T-cell (primary cell): ENCODE data around the gene GHRHR. TPM values are rescaled to one million over a fixed set of nuclear protein-coding genes. Genes with fewer than 3 reads are reported as not detected.

Experiments
- ATAC-seq, 4 experiments: fragments of 200-7000 bp in 3 of 4; fragments of 150-1000 bp in 1 of 4; cut with Tn5 transposase; replicated peaks in 1 of 4; 1 replicate in 3 of 4; 2 replicates in 1 of 4; pipeline ENCODE4 v1.10.0; 2021; ENCODE audit warnings: moderate library complexity in 3 of 4, mild to moderate bottlenecking in 2 of 4, moderate number of reproducible peaks in 1 of 4
- CTCF ChIA-PET, 2 donors: fragments of 300-600 bp; sonication (Branson Sonifier 250); formaldehyde crosslinking; loops; one replicate each; lab custom pipeline; 2022; ENCODE audit warnings: antibody characterized with exemption in 2 of 2; lab: Charles Lee
- POLR2A ChIA-PET, 2 donors: fragments of 300-600 bp; sonication (Branson Sonifier 250); formaldehyde crosslinking; loops; one replicate each; lab custom pipeline; 2022; ENCODE audit warnings: antibody characterized with exemption in 2 of 2; lab: Charles Lee
- DNase-seq, 35 experiments: peaks; one replicate each; pipeline versions ENCODE4 v3.0.0 to v3.0.0-alpha.2; 2013 to 2023
- H3K27ac ChIP-seq: one replicate; pipeline ENCODE4 v1.5.1; 2013; ENCODE audit warnings: low read length
- H3K27me3 ChIP-seq, 2 experiments: replicated peaks in 1 of 2; 1 replicate in 1 of 2; 2 replicates in 1 of 2; pipeline versions ENCODE4 v1.6.1 to v1.7.0; 2013; ENCODE audit warnings: low read length in 1 of 2, mixed read lengths in 1 of 2; ENCODE audit not compliant: control insufficient read depth in 2 of 2, insufficient read depth in 2 of 2; ENCODE audit errors: extremely low read depth in 1 of 2
- H3K36me3 ChIP-seq, 2 donors: 1 replicate in 1 of 2; 2 replicates in 1 of 2; pipeline versions ENCODE4 v1.6.1 to v1.7.0; 2013; ENCODE audit warnings: low read length in 1 of 2; ENCODE audit not compliant: control insufficient read depth in 2 of 2, insufficient read depth in 1 of 2; ENCODE audit errors: extremely low read depth in 1 of 2
- H3K4me1 ChIP-seq, 2 experiments: 1 replicate in 1 of 2; 2 replicates in 1 of 2; pipeline versions ENCODE4 v1.6.1 to v1.7.0; 2013; ENCODE audit warnings: low read length in 2 of 2, mixed read lengths in 1 of 2; ENCODE audit not compliant: insufficient read depth in 2 of 2, control insufficient read depth in 1 of 2; ENCODE audit errors: extremely low read depth in 1 of 2
- H3K4me3 ChIP-seq, 2 donors: 1 replicate in 1 of 2; 2 replicates in 1 of 2; pipeline versions ENCODE4 v1.5.1 to v1.7.0; 2013; ENCODE audit warnings: mild to moderate bottlenecking in 2 of 2, low read length in 1 of 2, moderate library complexity in 1 of 2; ENCODE audit not compliant: control insufficient read depth in 1 of 2; ENCODE audit errors: extremely low read depth in 1 of 2
- H3K9me3 ChIP-seq: 2 replicates; pipeline ENCODE4 v1.7.0; 2013
- H3K27ac Mint-ChIP-seq, 2 donors: one replicate each; pipeline ENCODE4 v1.8.0; 2020 to 2021; ENCODE audit warnings: mild to moderate bottlenecking in 2 of 2, mixed read lengths in 2 of 2
- H3K27me3 Mint-ChIP-seq, 2 donors: one replicate each; pipeline ENCODE4 v1.8.0; 2021 to 2022; ENCODE audit warnings: mixed read lengths in 2 of 2
- H3K36me3 Mint-ChIP-seq: one replicate; pipeline ENCODE4 v1.8.0; 2021; ENCODE audit warnings: mixed read lengths
- H3K4me1 Mint-ChIP-seq, 3 donors: one replicate each; pipeline ENCODE4 v1.8.0; 2020 to 2022; ENCODE audit warnings: mixed read lengths in 3 of 3, mild to moderate bottlenecking in 1 of 3
- H3K4me3 Mint-ChIP-seq, 3 donors: one replicate each; pipeline ENCODE4 v1.8.0; 2020 to 2022; ENCODE audit warnings: mild to moderate bottlenecking in 3 of 3, mixed read lengths in 3 of 3, moderate library complexity in 3 of 3
- H3K9me3 Mint-ChIP-seq, 3 donors: one replicate each; pipeline ENCODE4 v1.8.0; 2020 to 2022; ENCODE audit warnings: mixed read lengths in 3 of 3
- WGBS: methylation state at CpG from one replicate; pipeline ENCODE4 v1.1.5; 2013; ENCODE audit warnings: missing lambda C conversion rate; ENCODE audit not compliant: insufficient coverage; 5-methylcytosine and 5-hydroxymethylcytosine counted together
- total RNA-seq, 35 experiments: library from RNA in 6 of 35; stranded (reverse) in 6 of 35; fragments of 120-200 nt in 1 of 35; gene quantifications; one replicate each; pipeline versions ENCODE4 v1.2.1 to v1.2.4 and lab custom pipeline; 2013 to 2026

Gene GHRHR
- total RNA-seq (not detected), total RNA-seq (lab: John Stamatoyannopoulos, UW) (0 to 0.08 (median 0) reads per million in 29 experiments)
- not detected for total RNA-seq (2013)

GRCh38 chr7:30963842-30964241 lies at the start of gene GHRHR:
Gene GHRHR, plus strand, starts transcription at chr7:30963953. Its CDS starts 116 bp downstream, at chr7:30964069.
- Histone ChIP-seq H3K4me1 (no peaks in the 10 kb centered on the region), H3K27ac (no peak within 1 kb of the TSS), H3K9me3 (no peaks in the 10 kb centered on the region), H3K4me3 (no peak within 1 kb of the TSS), H3K36me3 (no peaks in the 10 kb centered on the region), H3K27me3 (peaks cover 0 to 14% of the 10 kb centered on the region in 2 experiments)
- Mint-ChIP-seq H3K27ac (peak within 1 kb of the TSS in 1 of 2 donors; percentile 28), H3K9me3 (no peaks in the 10 kb centered on the region), H3K36me3 (no peaks in the 10 kb centered on the region), H3K4me3 (no peak within 1 kb of the TSS), H3K27me3 (peaks cover 13% of the 10 kb centered on the region in 2 donors), H3K4me1 (no peaks in the 10 kb centered on the region)
- CTCF ChIA-PET: interaction anchor here in 1 of 2 donors (1.0 kb wide), 1 partner anchor 20 kb away, joined by 6 read pairs; no protein-coding TSS in a partner anchor
- WGBS: 66% methylated on average over 11 of the region's 11 CpGs
- no peak for DNase-seq
- no peak for ATAC-seq
- POLR2A ChIA-PET: interaction anchor here in 1 of 2 donors (0.6 kb wide), 1 partner anchor 23 kb away, joined by 3 read pairs; no protein-coding TSS in a partner anchor

GRCh38 chr7:30914596-30914995 lies 49.2 kb upstream of the GHRHR start:
- POLR2A ChIA-PET: no interaction called here
- no peak for ATAC-seq
- H3K27me3 Mint-ChIP-seq: no peaks in the 10 kb centered on the region
- H3K4me1 Mint-ChIP-seq: no peaks in the 10 kb centered on the region
- no peaks in the 10 kb centered on the region for H3K9me3 Mint-ChIP-seq
- no peak overlapping the region for H3K27ac Mint-ChIP-seq
- WGBS: 0% methylated on average over 1 of the region's 4 CpGs
- H3K4me1 ChIP-seq: no peaks in the 10 kb centered on the region
- peaks cover 0 to 14% of the 10 kb centered on the region in 2 experiments for H3K27me3 ChIP-seq
- no peak for DNase-seq
- H3K36me3 ChIP-seq: no peaks in the 10 kb centered on the region
- no peak overlapping the region for H3K4me3 Mint-ChIP-seq
- H3K27ac ChIP-seq: no peak overlapping the region
- CTCF ChIA-PET: no interaction called here
- no peaks in the 10 kb centered on the region for H3K36me3 Mint-ChIP-seq
- H3K4me3 ChIP-seq: no peak overlapping the region
- H3K9me3 ChIP-seq: no peaks in the 10 kb centered on the region

GRCh38 chr7:30915005-30915601 lies 48.6 kb upstream of the GHRHR start:
- no peaks in the 10 kb centered on the region for H3K27me3 Mint-ChIP-seq
- Histone ChIP-seq H3K27me3 (peaks cover 0 to 11% of the 10 kb centered on the region in 2 experiments), H3K36me3 (no peaks in the 10 kb centered on the region), H3K4me3 (no peak overlapping the region), H3K9me3 (no peaks in the 10 kb centered on the region), H3K27ac (no peak overlapping the region), H3K4me1 (no peaks in the 10 kb centered on the region)
- H3K27ac Mint-ChIP-seq: no peak overlapping the region
- DNase-seq: no peak
- no peaks in the 10 kb centered on the region for H3K36me3 Mint-ChIP-seq
- H3K9me3 Mint-ChIP-seq: no peaks in the 10 kb centered on the region
- 89% methylated on average over 11 of the region's 11 CpGs for WGBS
- H3K4me1 Mint-ChIP-seq: no peaks in the 10 kb centered on the region
- ChIA-PET CTCF (no interaction called here), POLR2A (no interaction called here)
- no peak overlapping the region for H3K4me3 Mint-ChIP-seq
- no peak for ATAC-seq

- no peaks in the 10 kb centered on the region for H3K9me3 ChIP-seq
- DNase-seq: no peak
- H3K36me3 ChIP-seq: no peaks in the 10 kb centered on the region
- Mint-ChIP-seq H3K4me1 (no peaks in the 10 kb centered on the region), H3K4me3 (no peak overlapping the region), H3K36me3 (no peaks in the 10 kb centered on the region), H3K9me3 (no peaks in the 10 kb centered on the region), H3K27ac (no peak overlapping the region), H3K27me3 (no peaks in the 10 kb centered on the region)
- WGBS: 37% methylated on average over 3 of the region's 6 CpGs
- CTCF ChIA-PET: no interaction called here
- H3K27me3 ChIP-seq: peaks cover 0 to 11% of the 10 kb centered on the region in 2 experiments
- ATAC-seq: no peak
- no peaks in the 10 kb centered on the region for H3K4me1 ChIP-seq
- POLR2A ChIA-PET: no interaction called here
- no peak overlapping the region for H3K4me3 ChIP-seq
- no peak overlapping the region for H3K27ac ChIP-seq
These were observed 48.0 kb upstream of the GHRHR start for GRCh38 chr7:30915751-30916150.

- WGBS: 92% methylated on average over 2 of the region's 3 CpGs
- no peak overlapping the region for H3K4me3 Mint-ChIP-seq
- H3K4me1 Mint-ChIP-seq: no peaks in the 10 kb centered on the region
- DNase-seq (no peak), ATAC-seq (no peak)
- no peaks in the 10 kb centered on the region for H3K27me3 Mint-ChIP-seq
- H3K27ac Mint-ChIP-seq: no peak overlapping the region
- H3K4me1 ChIP-seq: no peaks in the 10 kb centered on the region
- no peaks in the 10 kb centered on the region for H3K36me3 ChIP-seq
- H3K36me3 Mint-ChIP-seq: no peaks in the 10 kb centered on the region
- no peak overlapping the region for H3K4me3 ChIP-seq
- H3K27me3 ChIP-seq: peaks cover 0 to 8% of the 10 kb centered on the region in 2 experiments
- ChIA-PET POLR2A (no interaction called here), CTCF (no interaction called here)
- no peak overlapping the region for H3K27ac ChIP-seq
- no peaks in the 10 kb centered on the region for H3K9me3 ChIP-seq
- H3K9me3 Mint-ChIP-seq: no peaks in the 10 kb centered on the region
These were observed 47.5 kb upstream of the GHRHR start for GRCh38 chr7:30916255-30916654.

GRCh38 chr7:30916767-30917166 lies 47.0 kb upstream of the GHRHR start:
- no peak for ATAC-seq
- peaks cover 0 to 8% of the 10 kb centered on the region in 2 experiments for H3K27me3 ChIP-seq
- no peak for DNase-seq
- H3K4me3 ChIP-seq: no peak overlapping the region
- no peaks in the 10 kb centered on the region for H3K36me3 Mint-ChIP-seq
- POLR2A ChIA-PET: no interaction called here
- H3K4me1 Mint-ChIP-seq: no peaks in the 10 kb centered on the region
- no peaks in the 10 kb centered on the region for H3K4me1 ChIP-seq
- H3K9me3 Mint-ChIP-seq: no peaks in the 10 kb centered on the region
- no peaks in the 10 kb centered on the region for H3K27me3 Mint-ChIP-seq
- no peaks in the 10 kb centered on the region for H3K36me3 ChIP-seq
- H3K27ac ChIP-seq: no peak overlapping the region
- H3K4me3 Mint-ChIP-seq: no peak overlapping the region
- no peaks in the 10 kb centered on the region for H3K9me3 ChIP-seq
- H3K27ac Mint-ChIP-seq: no peak overlapping the region
- WGBS: 69% methylated on average over 5 of the region's 7 CpGs
- CTCF ChIA-PET: no interaction called here
